22Rv1 (cell line): ENCODE data around the gene OTOP2.

Source experiments
- H3K27ac ChIP-seq: fragments of 450-650 bp; 2 replicates; pipeline ENCODE4 v1.5.1; 2017
- ZFX ChIP-seq: fragments of 450-650 bp; IDR thresholded peaks from 2 replicates; pipeline ENCODE4 v1.6.1; 2017; ENCODE audit warnings: antibody characterized with exemption, borderline replicate concordance
- TF ChIP-seq, protein P1 (sequence below): fragments of 450-650 bp; IDR thresholded peaks from 2 replicates; pipeline ENCODE4 v1.5.1; 2017; ENCODE audit warnings: mild to moderate bottlenecking

The OTOP2 gene

DNA sequence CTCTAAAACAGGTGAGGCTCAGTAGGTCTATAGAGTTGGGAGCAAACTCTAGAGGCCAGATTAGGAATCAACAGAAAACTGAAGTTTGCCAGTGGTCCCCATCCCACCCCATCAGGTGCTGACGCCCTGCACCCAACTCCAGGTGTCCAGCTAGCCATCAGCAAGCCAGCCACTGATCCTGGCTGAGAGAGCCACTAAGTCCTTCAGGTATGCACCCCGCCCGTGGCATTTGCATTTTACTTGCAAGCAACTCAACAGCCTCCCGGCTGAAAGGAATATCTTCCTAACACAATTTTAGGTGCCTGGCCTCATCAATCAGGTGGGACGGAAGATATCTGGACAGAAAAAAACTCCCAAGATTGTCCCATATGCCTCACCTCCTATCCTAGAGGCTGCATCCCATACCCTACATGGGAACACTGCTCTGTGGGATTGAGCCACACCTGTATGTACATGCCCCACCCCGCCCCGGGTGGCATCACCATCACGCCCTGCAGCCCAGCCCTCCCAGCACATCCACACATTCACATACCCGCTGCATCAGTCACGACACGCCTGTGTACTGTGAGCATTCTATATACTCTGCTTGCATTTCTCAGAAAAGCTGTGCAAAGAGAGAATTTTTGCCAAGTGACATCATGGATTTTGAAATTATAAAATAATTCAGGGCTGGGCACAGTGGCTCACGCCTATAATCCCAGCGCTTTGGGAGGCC lies 19.9 kb downstream of the OTOP2 start:
- H3K27ac ChIP-seq, result no peak overlapping the region
- TF ChIP-seq ZFX, result no peak
- TF ChIP-seq, protein P1, sequence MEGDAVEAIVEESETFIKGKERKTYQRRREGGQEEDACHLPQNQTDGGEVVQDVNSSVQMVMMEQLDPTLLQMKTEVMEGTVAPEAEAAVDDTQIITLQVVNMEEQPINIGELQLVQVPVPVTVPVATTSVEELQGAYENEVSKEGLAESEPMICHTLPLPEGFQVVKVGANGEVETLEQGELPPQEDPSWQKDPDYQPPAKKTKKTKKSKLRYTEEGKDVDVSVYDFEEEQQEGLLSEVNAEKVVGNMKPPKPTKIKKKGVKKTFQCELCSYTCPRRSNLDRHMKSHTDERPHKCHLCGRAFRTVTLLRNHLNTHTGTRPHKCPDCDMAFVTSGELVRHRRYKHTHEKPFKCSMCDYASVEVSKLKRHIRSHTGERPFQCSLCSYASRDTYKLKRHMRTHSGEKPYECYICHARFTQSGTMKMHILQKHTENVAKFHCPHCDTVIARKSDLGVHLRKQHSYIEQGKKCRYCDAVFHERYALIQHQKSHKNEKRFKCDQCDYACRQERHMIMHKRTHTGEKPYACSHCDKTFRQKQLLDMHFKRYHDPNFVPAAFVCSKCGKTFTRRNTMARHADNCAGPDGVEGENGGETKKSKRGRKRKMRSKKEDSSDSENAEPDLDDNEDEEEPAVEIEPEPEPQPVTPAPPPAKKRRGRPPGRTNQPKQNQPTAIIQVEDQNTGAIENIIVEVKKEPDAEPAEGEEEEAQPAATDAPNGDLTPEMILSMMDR, result no peak

DNA sequence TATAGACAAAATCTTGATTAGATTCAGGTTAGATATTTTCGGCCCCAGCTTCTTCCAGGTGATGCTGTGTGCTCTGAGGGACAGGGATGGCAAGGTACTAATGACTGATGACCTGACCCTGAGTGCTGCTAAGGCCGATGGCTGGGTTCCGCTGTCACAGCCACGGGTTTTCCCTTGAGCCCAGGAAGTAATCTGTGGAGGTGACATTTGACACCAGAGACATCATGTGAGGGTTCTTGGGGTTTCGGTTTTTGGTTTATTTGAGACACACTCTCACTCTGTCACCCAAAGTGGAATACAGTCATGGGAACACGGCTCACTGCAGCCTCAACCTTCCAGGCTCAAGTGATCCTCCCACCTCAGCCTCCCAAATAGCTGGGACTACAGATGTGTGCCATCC lies 21.5 kb downstream of the OTOP2 start:
- no peak overlapping the region for H3K27ac ChIP-seq

DNA sequence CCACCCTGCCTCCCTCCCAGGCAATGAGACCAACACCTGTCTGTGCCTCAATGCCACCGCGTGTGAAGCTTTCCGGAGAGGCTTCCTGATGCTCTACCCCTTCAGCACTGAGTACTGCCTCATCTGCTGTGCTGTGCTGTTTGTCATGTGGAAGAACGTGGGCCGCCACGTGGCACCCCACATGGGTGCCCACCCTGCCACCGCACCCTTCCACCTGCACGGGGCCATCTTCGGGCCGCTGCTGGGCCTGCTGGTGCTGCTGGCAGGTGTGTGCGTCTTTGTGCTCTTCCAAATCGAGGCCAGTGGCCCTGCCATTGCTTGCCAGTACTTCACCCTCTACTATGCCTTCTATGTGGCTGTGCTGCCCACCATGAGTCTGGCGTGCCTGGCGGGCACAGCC lies 22.6 kb downstream of the OTOP2 start:
- TF ChIP-seq, protein P1, result no peak
- no peak for TF ChIP-seq ZFX
- no peak overlapping the region for H3K27ac ChIP-seq

More for the DNA sequence above, 21.5 kb downstream of the OTOP2 start:
- TF ChIP-seq, protein P1, result no peak
- no peak for TF ChIP-seq ZFX

DNA sequence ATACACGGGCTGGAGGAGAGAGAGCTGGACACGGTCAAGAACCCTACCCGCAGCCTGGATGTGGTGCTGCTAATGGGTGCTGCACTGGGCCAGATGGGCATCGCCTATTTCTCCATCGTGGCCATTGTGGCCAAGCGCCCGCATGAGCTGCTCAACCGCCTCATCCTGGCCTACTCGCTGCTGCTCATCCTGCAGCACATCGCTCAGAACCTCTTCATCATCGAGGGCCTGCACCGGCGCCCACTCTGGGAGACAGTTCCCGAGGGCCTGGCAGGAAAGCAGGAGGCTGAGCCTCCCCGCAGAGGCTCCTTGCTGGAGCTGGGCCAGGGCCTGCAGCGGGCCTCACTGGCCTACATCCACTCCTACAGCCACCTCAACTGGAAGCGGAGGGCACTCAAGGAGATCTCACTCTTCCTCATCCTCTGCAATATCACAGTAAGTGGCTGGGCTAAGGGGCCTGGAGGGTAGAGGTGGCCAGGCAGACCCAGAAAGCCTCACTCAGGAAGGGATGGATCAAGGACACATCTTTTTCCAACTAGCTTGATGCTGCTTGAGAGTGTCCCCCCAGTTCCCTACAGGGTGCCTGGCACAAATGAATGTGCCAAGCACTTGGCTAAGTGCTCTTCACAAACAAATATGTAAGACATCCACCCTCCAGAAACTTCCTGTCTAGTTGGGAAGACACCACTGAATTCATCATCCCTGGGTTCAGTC lies 23.1 kb downstream of the OTOP2 start:
- no peak overlapping the region for H3K27ac ChIP-seq
- TF ChIP-seq, protein P1, result no peak

DNA sequence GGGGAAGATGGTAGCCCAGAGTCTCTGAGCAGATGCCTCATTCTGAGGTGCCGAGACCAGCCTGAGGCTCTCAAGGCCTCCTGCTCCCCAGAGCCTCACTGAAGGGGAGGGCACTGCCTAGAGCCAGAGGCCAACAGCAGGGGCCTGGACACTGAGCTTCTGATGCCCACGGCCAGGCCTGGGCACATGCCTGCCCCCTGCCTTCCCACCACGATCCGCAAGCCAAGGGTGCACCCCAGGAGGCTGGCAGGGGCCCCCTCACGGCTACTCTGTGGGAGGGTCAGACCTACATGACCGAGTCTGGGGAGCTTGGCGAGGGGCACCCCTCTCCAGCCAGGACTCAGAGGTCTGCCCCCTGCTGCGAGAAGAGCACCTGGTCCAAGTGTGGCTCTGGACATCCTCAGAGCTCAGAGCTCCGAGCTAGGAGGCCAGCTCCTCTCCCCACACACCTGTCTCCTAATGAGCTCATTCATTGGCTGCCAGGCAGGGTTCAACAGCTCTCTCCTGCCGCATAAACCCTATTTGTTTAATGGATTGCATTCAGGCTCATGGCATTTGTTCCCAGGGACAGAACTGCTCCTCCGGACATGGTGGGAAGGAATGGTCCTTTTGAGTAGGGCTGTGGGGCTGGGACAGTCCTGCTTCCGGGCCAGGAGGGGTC lies 25.5 kb downstream of the OTOP2 start:
- no peak overlapping the region for H3K27ac ChIP-seq
- TF ChIP-seq, protein P1, result no peak
- no peak for TF ChIP-seq ZFX

DNA sequence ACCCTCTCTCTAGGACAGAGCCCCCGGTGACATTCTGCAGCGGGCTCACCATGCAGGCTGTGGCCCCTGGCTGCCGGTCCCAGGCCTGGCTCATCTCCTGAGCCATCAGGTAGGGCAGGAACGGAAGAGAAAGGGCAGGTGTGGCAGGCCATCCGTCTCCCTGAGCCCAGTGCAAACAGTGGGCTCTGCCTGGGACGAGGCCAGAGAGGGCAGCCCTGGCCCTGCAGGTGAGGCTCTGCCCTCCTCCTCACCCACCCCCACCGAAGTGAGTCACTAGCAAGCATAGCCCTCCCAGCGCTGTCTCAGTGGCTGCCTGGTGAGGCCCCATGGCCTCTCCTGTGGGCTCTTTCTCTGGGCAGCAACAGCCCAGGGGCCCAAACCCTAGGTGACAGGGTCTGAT lies 26.1 kb downstream of the OTOP2 start:
- no peak overlapping the region for H3K27ac ChIP-seq
- TF ChIP-seq, protein P1, result no peak
- TF ChIP-seq ZFX, result no peak

DNA sequence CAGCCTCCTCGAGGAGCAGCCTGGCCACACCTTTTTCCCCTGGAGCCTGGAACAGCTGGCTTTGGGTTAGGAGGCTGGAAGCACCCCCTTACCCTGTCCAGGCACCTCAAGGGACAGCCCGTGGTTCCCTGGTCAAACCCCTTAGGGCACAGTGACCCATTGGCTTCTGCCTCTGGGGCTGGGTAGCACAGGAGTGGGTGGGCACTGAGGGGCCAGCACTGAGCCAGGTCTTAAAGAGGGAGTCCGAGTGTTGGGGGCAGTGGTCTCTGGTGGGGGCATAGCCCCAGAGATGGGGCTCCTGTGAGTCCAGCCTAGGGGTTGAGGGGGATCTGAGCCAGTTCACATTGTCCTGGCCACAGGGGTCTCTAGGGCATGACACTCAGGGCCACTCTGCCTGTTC lies 27.0 kb downstream of the OTOP2 start:
- no peak for TF ChIP-seq ZFX
- TF ChIP-seq, protein P1, result no peak
- no peak overlapping the region for H3K27ac ChIP-seq
